Stimulated activated CD8-positive, alpha-beta memory T cell treated with anti-CD3 and anti-CD28 coated beads, Interleukin-2, amount 100 ng/mL, for 48 hours (primary cell): ENCODE data around the gene SCFD2.
"Not testable (repeated sequence)": the region's sequence is repeated elsewhere in the genome, so short reads cannot be mapped to it uniquely, and the experiment has no call there.

Experiments
- DNase-seq, 2 donors: peaks; one replicate each; pipeline ENCODE4 v3.0.0-alpha.2; 2020; ENCODE audit warnings: low read depth in 2 of 2

SCFD2 gene

DNA sequence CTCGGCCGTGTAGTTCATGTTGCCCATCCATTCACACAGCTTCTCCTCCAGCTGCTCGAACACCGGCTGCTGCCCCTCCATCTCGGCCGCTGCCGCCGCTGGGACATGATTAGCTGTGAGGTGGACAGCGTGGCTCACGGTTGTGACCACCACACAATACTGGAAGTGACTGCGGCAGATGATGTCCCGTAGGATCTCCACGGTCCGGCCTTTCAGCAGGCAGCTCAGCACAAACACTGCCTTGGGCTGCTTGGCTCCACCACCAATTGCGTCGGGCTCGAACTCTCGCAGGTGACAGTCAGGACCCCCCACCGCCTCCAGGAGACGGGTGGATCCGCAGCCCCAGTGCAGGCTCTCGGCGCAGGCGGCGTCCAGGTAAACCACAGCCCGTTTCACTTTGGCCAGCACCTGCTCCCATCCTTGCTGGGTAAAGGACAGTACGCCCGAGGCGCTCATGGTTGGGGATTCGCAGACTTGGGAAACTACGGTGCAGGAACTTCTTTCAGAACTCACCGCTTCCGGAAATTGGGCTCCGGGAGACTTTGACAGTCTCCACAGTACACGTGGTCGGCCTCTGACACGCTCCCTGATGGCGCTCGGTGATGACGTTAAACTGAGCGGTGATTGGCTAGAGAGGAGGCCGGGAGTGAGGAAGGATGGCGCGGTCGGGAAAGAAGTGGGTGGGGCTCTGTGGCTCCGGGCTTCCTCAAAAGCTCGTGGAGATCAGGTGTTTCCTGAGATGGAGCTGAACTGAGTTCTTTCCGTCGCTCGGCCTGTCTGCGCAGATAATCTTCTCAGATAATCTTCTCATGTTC is at the start of gene SCFD2:
SCFD2 (minus strand) TSS at position 576 of the 815 bp plus-strand sequence.
- DNase-seq: peak; percentile 91 to 97

DNA sequence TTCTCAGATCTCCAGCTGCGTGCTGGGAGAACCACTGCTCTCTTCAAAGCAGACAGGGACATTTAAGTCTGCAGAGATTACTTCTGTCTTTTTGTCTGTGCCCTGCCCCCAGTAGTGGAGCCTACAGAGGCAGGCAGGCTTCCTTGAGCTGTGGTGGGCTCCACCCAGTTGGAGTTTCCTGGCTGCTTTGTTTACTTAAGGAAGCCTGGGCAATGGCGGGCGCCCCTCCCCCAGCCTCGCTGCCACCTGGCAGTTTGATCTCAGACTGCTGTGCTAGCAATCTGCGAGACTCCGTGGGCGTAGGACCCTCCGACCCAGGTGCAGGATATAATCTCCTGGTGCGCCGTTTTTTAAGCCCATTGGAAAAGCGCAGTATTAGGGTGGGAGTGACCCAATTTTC is 43.6 kb upstream of the SCFD2 start:
- not testable (repeated sequence) for DNase-seq

DNA sequence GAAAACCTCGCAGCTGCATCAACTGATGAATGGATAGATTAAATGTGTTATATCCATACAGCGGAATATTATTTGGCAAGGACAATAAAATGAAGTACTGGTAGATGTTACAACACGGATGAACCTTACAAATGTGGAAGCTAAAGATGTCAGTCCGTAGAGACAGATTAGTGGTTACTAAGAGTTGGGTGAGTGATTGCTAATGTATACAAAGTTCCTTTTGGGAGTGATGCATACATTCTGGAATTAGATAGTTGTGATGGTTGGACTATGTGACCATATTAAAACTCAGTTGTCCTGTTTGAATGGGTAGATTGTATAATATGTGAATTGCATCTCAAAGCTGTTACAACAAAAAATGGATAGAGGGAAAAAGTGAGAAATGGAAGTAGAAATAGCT is 14.4 kb upstream of the SCFD2 start:
- DNase-seq: no peak

DNA sequence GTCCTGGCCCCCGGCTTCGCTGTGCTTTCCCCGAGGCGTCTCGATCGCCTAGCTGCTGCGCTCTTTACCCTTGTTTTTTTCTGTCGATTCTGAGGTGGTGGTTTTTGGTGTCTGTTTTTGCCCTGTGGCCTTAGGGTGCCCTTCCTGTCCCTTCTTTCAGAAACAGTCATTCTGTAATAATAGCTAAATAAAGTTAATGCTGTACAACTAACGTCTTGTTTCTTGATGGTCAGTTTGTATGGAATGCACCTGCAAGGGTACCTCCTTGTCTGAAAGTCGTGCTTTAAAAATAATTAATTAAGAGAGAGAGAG is 12.3 kb upstream of the SCFD2 start:
- DNase-seq: no peak

DNA sequence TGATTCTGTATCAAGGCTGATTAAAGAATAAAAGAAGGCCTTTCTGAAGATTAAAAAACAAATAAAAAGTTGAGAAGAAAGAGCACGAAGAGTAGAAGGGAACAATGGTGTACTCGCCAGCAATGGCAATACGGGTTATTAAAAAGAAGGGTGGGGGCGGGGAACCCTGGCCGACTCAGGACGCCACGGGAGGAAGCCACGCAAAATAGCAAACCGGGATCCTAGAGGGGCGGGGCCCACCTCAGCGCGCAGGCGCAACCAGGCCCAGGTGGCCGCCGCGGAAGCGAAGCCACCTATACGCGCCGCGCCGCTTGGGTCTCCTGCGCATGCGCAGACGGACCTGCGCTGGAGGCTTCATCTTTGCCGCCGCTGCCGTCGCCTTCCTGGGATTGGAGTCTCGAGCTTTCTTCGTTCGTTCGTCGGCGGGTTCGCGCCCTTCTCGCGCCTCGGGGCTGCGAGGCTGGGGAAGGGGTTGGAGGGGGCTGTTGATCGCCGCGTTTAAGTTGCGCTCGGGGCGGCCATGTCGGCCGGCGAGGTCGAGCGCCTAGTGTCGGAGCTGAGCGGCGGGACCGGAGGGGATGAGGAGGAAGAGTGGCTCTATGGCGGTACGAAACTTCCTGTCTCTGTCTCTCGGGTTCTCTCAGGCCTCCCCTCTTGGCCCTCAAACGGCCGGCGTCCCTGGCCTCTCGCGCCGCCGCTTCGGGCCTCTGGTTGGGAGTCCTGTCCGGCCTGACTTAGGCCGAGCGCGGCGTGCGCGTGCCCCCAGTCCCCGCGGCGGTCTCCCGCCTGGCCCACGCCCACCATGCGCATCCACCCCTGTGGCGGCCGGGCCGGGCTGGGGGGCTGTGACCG is 11.7 kb upstream of the SCFD2 start, which contains the start of gene FIP1L1:
FIP1L1 (plus strand) TSS at position 323 of the 852 bp plus-strand sequence; CDS start at position 521, 198 bp downstream.
- peak; percentile 92 to 93 for DNase-seq

DNA sequence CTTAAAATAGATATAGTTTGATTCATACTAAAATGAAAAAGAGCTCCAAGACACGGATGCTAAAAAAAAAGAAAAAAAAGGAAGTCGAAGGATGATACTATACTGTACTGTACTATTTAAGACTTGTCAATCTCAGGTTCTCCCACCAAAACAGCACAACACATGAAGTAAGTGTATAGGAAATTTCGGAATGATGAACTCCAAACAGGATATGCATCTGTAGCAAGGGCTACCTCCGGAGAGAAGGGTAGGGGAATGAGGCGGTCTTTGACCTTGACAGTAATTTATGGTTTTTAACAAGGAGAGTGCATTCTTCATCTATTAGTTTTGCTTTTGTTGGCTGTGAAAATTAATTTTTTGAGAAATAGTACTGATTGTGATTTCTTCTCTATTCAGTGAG is 11.0 kb upstream of the SCFD2 start:
- DNase-seq: no peak

DNA sequence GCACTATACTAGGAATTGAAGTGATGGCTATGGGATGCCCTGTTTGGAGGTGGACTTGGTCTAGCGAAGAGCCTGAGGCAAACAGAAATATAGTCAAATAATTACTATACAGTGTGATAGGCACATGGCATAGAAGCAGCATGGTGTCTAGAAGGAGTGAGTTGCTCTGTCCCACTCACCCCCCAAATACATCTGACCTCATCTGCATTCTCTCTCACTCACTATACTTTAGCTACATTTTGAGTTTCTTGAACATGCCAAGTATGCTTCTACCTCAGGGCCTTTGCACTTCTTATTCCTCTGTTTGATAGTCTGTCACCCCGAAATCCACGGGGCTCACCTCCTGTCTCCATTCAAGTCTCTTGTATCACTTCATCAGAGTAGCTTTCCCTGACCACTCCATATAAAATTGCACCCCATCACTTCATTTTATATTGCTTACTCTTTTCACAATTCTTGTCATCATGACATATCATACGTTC is 9.0 kb upstream of the SCFD2 start:
- no peak for DNase-seq

DNA sequence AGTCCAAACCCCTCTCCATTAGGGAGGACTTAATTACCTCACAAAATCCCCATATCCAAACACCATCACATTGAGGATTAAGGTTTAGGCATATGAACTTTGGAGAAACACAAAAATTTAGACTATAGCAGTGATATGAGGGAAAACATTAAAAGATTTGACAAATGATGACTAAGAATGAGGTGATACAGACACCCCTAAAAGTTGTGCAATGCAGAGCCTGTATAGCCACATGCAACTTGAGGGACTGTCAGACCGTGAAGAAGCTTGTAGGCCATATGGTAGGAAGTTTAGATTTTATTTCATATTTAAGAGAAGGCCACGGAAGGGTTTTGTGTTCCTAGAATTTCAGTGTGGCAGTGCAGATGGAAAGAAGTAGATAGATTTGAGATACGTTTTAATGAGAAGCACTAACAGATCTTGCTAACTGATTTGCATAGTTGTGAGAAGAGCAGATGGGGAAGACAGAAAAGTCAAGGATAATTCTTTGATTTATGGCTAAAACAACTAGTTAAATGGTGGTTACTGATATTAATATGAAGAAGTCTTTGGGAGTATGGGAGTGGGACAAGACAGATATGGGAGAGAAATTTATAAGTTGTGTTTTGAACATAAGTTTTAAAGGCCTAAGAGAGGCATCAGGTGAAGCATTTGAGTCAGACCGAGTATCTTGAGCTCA is 6.1 kb upstream of the SCFD2 start:
- no peak for DNase-seq

DNA sequence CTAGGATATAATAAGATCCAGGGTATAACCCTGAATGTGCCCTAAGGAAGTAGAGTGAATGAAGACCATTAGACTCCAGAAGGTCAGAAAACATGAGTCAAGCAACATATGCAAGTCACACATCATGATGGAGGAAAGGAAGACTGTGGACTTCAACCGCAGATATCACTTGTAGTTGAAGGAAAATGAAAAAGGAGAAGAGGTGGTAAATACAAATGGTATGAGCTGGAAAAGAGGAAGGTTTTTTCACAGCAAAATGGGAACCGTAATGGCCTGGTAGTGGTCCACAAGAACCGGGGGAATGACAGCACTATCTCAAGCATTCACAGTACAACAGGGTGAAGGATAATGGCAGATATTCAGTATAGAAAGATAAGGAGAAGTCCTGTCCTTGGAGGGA is 5.2 kb upstream of the SCFD2 start:
- DNase-seq: no peak

DNA sequence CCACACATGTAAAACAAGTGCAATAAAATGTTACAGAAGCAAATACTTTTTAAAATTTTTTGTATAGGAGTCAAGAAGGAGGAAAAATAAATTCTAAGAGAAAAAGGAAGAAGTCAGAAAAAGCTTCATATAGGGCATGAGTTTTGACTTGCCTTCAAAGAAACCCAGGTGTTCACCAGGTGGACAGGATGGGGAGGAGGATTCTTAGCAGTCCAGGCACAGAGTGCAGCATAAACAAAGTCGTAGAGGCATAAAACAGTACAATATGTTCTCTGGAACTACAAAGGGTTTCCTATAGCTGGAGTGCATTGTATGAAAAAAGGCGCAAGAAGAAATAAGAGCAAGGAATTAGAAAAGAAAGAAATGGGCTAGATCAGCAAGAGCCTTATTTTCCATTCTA is 1.9 kb upstream of the SCFD2 start:
- DNase-seq: no peak

DNA sequence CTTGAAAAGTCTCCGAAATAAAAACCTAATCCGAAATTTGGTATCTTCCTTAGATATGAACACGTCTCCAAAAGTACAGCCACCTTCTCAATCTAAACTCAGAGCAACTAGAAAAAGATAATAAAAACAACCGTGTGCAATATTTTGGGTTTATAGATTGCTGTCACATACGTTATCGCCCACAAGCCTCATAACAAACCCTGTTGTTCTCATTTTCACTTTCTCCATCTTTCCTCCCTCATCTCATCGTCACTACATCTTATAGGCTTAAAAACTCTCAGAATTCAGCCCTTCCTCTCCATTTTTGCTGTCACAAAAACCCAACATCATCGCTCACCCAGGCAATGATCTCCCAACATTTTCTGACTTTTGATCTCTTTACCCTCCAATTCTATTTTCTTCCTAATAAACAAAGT is 448 bp upstream of the SCFD2 start:
- DNase-seq: no peak

DNA sequence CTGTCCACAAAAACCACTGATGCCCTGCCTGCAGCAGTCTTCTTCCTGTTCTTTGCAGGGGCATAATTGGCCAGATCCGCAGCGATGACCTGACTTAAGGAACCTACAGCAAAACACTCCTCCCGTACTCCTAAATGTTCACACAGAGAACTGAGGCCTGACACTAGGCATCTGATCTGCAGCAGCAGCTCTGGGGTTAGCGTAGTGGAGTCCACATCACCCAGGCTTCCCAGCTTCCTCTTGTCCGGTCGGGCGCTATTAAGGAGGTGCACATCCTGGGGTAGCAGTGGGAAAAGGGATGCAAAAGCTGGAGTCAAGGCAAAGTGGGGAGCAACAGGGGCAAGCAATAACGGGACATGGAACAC is 758 bp downstream of the SCFD2 start:
- DNase-seq: no peak

DNA sequence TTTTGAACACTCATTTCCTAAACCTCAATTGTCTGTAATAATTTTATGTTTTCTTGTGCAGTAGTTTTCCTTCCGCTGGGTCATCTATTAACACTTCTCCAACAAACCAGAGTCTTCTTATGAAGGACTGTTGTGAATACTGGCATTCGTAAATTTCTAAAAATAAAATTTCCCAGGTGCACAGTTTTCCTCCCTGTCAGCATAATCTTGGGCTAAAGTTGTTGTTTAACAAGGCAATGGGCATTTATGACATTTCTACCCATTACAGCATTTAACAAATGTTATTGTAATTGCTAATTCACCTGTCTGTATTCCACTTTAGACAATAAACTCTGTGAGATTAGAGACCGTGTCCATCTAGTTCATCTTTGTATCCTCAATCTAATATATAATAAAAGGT is 1.2 kb downstream of the SCFD2 start:
- no peak for DNase-seq

DNA sequence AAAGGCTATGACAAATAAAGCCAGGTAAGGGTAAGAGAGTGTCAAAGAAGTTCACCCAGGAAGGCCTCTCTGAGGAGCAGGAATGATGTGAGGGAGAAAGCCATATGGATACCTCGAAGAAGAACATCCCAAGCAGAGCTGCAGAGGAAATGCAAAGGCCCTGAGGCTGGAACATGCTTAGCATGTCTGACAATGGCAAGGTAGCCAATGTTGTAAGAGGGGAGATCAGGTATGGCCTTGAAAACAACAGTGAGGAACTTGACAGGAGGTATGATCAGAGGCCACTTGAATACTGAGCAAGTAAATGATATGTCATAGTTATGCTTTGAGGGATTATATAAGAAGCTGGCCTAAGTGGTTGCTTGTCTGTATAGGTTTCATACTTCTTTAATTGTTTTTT is 3.8 kb downstream of the SCFD2 start:
- no peak for DNase-seq

DNA sequence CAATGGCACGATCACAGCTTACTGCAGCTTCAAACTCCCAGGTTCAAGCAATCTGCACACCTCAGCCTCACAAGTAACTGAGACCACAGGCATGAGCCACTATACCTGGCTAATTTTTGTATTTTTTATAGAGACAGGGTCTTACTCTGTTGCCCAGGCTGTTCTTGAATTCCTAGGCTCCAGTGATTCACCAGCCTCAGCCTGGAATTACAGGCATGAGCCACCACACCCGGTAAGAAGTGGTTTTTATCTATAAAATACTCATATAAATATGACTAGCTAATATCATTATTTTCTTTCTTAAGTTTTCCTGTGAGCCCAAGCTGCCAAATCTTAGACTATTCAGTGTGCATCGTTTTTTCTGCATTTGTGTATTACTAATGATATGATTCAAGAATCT is 4.4 kb downstream of the SCFD2 start:
- no peak for DNase-seq

DNA sequence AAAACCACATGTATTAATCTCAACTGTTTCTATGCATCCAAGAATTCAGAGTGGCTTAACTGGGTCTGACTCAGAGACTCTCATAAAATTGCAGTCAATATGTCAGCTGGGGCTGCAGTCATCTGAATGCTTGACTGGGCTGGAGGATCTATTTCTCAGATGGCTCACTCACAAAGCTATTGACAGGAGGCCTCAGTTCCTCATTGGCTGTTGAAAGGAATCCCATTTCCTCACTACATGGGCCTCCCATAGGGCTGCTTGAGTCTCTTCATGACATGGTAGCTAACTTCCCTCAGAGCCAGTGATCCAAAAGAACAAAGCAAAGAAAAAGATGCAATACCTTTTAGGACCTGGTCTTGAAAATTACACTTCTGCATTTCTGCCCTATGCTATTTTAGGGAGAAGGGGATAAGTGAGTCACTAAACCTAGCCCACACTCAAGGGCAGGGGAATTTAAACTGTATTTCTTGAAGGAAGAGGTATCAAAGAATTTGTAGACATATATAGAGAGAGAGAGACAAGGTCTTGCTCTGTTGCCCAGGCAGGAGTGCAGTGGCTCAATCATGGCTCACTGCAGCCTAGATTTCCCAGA is 9.8 kb downstream of the SCFD2 start:
- DNase-seq: no peak

DNA sequence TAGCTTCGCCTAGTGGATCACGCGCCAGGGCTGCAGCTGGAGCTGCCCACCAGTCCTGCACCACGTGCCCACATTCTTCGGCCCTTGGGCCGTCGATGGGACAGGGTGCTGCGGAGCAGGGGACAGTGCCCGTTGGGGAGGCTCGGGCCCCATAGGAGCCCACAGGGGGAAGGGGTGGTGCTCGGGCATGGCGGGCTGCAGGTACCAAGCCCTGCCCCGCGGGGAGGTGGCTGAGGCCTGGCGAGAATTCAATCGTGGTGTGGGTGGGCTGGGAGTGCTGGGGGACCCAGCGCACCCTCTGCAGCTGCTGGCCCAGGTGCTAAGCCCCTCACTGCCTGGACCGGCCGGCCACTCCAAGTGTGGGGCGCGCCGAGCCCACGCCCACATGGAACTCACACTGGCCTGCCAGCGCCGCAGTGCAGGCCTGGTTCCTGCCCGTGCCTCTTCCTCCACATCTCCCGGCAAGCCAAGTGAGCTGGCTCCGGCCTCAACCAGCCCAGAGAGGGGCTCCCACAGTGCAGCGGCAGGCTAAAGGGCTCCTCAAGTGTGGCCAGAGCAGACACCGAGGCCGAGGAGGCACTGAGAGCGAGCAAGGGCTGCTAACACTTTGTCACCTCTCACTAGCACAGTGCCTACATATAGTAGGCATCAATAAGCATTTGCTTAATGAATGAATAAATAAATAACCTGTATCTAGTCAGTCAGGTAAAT is 11.7 kb downstream of the SCFD2 start:
- no peak for DNase-seq

DNA sequence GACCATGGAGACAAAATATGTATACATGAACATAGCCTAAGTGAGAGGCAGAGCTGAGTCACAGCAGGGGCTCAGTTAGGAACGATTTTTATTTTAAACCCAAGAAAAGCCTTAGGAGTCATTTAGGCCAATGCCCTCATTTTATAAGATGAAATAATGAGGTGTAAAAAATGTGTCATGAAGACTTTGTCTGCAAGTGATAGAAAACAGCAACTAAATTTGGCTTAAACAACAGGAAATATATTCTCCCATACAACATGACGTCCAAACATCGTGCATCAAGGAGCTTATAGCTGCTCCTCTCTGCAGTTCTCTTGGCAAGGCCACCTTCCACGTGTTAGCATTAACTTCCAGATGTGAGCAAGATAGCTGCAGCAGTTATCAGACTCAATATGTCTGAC is 16.8 kb downstream of the SCFD2 start:
- no peak for DNase-seq

DNA sequence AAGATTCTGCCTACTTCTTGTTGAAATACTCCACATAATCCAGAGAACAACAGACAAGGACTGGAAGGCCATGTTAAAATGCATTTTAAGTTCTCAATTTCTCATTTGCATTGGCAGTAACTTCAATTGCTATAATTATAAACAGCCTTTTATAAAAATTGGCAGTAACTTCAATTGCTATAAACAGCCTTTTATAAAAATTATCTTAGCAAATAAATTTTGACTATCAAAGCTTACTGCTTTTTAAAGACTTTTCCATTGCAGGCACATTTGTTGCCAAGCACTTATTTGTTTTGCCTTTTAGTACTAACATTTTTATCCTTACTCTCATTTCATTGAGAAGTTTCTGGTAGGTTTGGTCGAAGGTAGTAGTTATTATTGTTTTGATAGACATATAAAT is 17.8 kb downstream of the SCFD2 start:
- DNase-seq: no peak

DNA sequence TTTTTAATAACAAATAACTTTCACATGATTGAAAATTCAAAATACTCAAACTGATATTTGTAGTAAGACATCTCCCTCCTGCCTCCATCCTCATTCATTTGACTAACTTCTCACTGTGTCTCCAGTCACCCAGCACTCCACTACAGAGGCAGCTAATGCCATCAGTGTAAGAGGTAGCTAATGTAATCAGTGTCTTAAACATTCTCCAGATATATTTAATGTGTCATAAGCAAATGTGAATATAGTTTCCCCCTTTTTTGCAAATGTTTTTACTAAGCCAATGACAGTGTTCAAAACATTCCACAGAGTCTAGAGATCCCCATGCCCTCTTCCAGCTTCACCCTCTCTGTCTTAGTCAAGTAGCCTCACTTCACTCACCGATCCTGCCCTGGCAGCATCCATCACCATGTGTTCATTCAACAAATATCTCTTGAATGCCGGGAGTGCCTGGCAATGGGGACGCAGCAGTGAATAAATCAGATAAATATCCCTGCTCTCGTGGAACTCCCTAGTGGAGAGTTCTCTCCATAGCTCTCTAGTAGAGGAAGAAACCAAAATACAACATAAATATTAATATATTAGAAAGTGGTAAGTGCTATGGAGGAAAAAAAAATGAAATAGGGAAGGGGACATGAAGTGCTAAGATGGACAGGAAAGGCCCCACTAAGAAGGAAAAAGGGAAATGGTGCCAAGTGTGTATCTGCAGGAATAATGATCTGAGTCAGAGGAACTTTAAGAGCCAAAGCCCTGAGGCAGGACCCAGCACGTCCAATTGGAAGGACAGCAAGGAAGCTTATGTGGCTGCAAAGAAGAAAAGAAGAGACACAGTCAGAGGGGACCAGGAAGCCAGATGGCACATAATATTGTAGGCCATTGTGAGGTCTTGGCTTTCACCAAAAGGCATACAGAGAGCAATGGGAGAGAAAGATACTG is 18.7 kb downstream of the SCFD2 start:
- DNase-seq: no peak
